ENCODE measurements around the gene TSPO2. TPM values are rescaled to one million over a fixed set of nuclear protein-coding genes. Genes with fewer than 3 reads are reported as not detected.

Gene TSPO2
- total RNA-seq, 2 experiments from 2014 or later: not detected

DNA sequence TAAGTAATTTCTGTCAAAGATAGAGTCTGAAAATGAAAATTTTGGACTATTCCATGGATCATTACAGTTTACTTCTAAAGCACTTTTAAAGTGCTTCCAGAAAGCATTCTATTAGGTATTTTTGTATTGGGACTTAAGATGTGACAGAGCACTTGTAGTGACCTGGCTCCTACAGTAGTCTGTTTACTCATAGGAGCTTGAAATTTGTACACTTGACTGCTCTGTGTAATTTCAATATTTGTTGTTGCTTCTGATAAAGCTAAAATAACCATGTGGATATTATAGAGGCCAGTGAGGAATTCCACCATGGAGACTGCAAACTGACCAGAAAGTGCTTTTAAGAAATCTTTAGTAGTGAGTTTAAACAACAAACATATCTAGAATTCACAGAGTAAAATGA lies 40.8 kb downstream of the TSPO2 start:
- Histone ChIP-seq H3K9me3 (ENCODE audit: low read length) (no peaks in the 10 kb centered on the region), H3K9me2 (ENCODE audit: insufficient read depth, low read length) (no peaks in the 10 kb centered on the region), H3K79me2 (ENCODE audit: insufficient read depth, low read depth, low read length) (peaks cover 77% of the 10 kb centered on the region), H3K4me1 (ENCODE audit: insufficient read depth, low read length, poor library complexity, severe bottlenecking) (peaks cover 28% of the 10 kb centered on the region), H3K4me2 (ENCODE audit: low read length) (no peak overlapping the region), H4K20me1 (ENCODE audit: insufficient read depth, low read length) (peaks cover 17% of the 10 kb centered on the region; the same call in 1 of the 2 replicates), H3K27ac (ENCODE audit: low read depth, low read length, poor library complexity, severe bottlenecking) (no peak overlapping the region), H3K36me3 (ENCODE audit: insufficient read depth, low read length) (peaks cover 100% of the 10 kb centered on the region), H2AFZ (ENCODE audit: low read length) (no peak overlapping the region), H3K4me3 (ENCODE audit: low read depth, low read length, poor library complexity, severe bottlenecking) (no peak overlapping the region)
- intact Hi-C loops (cut with micrococcal nuclease; ENCODE audit: unreplicated experiment): no loop called here
- ChIA-PET POLR2A (no interaction called here), CTCF (ENCODE audit: unreplicated experiment) (no interaction called here)
- no TSS peak for BruUV-seq (replicated peaks)
- TF ChIP-seq EZH2phosphoT487 (IDR thresholded peaks at IDR 0.05; ENCODE audit: borderline replicate concordance, low read depth, low read length): no peak
- TF ChIP-seq, protein P1, sequence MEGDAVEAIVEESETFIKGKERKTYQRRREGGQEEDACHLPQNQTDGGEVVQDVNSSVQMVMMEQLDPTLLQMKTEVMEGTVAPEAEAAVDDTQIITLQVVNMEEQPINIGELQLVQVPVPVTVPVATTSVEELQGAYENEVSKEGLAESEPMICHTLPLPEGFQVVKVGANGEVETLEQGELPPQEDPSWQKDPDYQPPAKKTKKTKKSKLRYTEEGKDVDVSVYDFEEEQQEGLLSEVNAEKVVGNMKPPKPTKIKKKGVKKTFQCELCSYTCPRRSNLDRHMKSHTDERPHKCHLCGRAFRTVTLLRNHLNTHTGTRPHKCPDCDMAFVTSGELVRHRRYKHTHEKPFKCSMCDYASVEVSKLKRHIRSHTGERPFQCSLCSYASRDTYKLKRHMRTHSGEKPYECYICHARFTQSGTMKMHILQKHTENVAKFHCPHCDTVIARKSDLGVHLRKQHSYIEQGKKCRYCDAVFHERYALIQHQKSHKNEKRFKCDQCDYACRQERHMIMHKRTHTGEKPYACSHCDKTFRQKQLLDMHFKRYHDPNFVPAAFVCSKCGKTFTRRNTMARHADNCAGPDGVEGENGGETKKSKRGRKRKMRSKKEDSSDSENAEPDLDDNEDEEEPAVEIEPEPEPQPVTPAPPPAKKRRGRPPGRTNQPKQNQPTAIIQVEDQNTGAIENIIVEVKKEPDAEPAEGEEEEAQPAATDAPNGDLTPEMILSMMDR (conservative IDR thresholded peaks at IDR 0.05; ENCODE audit: low read length): no peak
- DNase-seq (ENCODE audit: low spot score): no peak

DNA sequence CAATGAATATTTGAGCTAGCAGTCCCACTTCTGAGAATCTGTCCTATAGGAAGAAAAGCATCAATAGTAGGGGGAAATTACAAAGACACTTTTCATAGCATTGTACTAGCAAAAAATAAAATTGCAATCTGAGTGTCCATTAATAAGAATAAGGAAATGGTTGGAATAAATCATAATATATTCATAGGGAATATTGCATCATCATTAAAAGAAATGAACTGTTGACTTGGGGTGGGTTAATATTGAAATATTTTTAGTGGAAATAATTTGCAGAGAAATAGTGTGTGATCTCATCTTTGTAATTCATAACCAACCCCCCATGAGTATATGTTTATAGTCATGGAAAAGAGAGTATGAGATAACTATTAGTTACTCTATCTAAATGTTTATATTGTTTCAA lies 42.9 kb downstream of the TSPO2 start:
- no peak for DNase-seq (ENCODE audit: low spot score)
- intact Hi-C loops (cut with micrococcal nuclease; ENCODE audit: unreplicated experiment): no loop called here
- ChIA-PET CTCF (ENCODE audit: unreplicated experiment) (no interaction called here), POLR2A (no interaction called here)
- H3K4me3 ChIP-seq (ENCODE audit: low read depth, low read length, poor library complexity, severe bottlenecking): no peak overlapping the region
- peaks cover 9% of the 10 kb centered on the region for H3K4me1 ChIP-seq (ENCODE audit: insufficient read depth, low read length, poor library complexity, severe bottlenecking)
- H2AFZ ChIP-seq (ENCODE audit: low read length): no peak overlapping the region
- no peaks in the 10 kb centered on the region for H3K9me2 ChIP-seq (ENCODE audit: insufficient read depth, low read length)
- H3K36me3 ChIP-seq (ENCODE audit: insufficient read depth, low read length): peaks cover 98% of the 10 kb centered on the region
- peaks cover 17% of the 10 kb centered on the region; the same call in 1 of the 2 replicates for H4K20me1 ChIP-seq (ENCODE audit: insufficient read depth, low read length)
- H3K9me3 ChIP-seq (ENCODE audit: low read length): no peaks in the 10 kb centered on the region
- H3K27ac ChIP-seq (ENCODE audit: low read depth, low read length, poor library complexity, severe bottlenecking): no peak overlapping the region
- TF ChIP-seq, protein P1 (conservative IDR thresholded peaks at IDR 0.05; ENCODE audit: low read length): no peak
- no peak for TF ChIP-seq EZH2phosphoT487 (IDR thresholded peaks at IDR 0.05; ENCODE audit: borderline replicate concordance, low read depth, low read length)
- BruUV-seq (replicated peaks): no TSS peak
- H3K79me2 ChIP-seq (ENCODE audit: insufficient read depth, low read depth, low read length): peaks cover 56% of the 10 kb centered on the region
- H3K4me2 ChIP-seq (ENCODE audit: low read length): no peak overlapping the region

DNA sequence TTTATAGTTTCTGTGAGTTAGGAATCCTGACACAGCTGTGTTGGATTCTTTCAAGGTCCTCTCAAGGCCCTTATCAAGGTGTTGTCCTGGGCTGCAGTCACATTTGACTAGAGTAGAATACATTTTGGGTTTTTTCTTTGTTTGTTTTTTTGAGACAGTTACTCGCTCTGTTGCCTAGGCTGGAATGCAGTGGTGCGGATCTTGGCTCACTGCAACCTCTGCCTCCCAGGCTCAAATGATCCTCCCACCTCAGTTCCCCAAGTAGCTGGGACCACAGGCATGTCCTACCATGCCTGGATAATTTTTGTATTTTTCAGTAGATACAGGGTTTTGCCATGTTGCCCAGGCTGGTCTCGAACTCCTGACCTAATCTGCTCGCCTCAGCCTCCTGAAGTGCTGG lies 46.2 kb downstream of the TSPO2 start:
- ChIA-PET POLR2A (interaction anchor here (0.7 kb wide), 1 partner anchor 1026 kb away, joined by 4 read pairs; no protein-coding TSS in a partner anchor), CTCF (ENCODE audit: unreplicated experiment) (no interaction called here)

More for the DNA sequence above, 46.2 kb downstream of the TSPO2 start:
- no peak overlapping the region for H3K4me3 ChIP-seq (ENCODE audit: low read depth, low read length, poor library complexity, severe bottlenecking)
- H3K4me1 ChIP-seq (ENCODE audit: insufficient read depth, low read length, poor library complexity, severe bottlenecking): no peaks in the 10 kb centered on the region
- no peak overlapping the region for H3K27ac ChIP-seq (ENCODE audit: low read depth, low read length, poor library complexity, severe bottlenecking)
- BruUV-seq (replicated peaks): no TSS peak
- H3K9me3 ChIP-seq (ENCODE audit: low read length): no peaks in the 10 kb centered on the region
- TF ChIP-seq EZH2phosphoT487 (IDR thresholded peaks at IDR 0.05; ENCODE audit: borderline replicate concordance, low read depth, low read length): no peak
- TF ChIP-seq, protein P1 (conservative IDR thresholded peaks at IDR 0.05; ENCODE audit: low read length): no peak
- peaks cover 18% of the 10 kb centered on the region for H4K20me1 ChIP-seq (ENCODE audit: insufficient read depth, low read length)
- peaks cover 41% of the 10 kb centered on the region for H3K79me2 ChIP-seq (ENCODE audit: insufficient read depth, low read depth, low read length)
- no peaks in the 10 kb centered on the region for H3K9me2 ChIP-seq (ENCODE audit: insufficient read depth, low read length)
- peaks cover 98% of the 10 kb centered on the region for H3K36me3 ChIP-seq (ENCODE audit: insufficient read depth, low read length)
- no peak overlapping the region for H2AFZ ChIP-seq (ENCODE audit: low read length)
- intact Hi-C loops (cut with micrococcal nuclease; ENCODE audit: unreplicated experiment): no loop called here
- no peak for DNase-seq (ENCODE audit: low spot score)
- H3K4me2 ChIP-seq (ENCODE audit: low read length): no peak overlapping the region
